HG02885 (cell line): ENCODE data around the gene WDR33.

Experiments used
- ATAC-seq: cut with Tn5 transposase; IDR thresholded peaks from one replicate; pipeline ENCODE4 v1.9.1; 2021; ENCODE audit warnings: mild to moderate bottlenecking; ENCODE audit not compliant: unreplicated experiment, poor library complexity

The WDR33 gene

DNA sequence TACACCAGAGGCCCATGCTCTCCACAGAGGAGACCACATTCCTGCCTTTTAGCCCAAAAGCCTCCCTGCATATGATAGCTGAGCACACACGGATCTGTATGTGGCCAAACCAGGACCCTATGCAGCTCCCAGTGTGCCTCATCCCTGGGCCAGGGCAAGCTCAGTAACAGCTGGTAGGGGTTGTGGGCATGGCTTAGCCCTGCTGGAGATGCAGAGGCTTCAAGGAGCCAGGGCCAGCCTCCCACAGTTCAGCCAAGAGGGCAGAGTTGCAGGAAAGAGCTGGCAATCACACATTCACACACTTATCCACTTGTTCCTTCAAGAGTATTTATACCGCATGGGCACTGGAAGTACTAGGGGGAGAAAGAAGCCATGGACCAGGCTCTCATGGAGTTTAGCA, 134.1 kb downstream of the WDR33 start:
- ATAC-seq: no peak

- no peak for ATAC-seq
Measured at GRCh38 chr2:127675331-127676261, 135.4 kb downstream of the WDR33 start, which contains the start of gene LIMS2. TSS of gene LIMS2 (minus strand) at chr2:127675530. CDS start at chr2:127675024, 506 bp downstream.

- no peak for ATAC-seq
Measured at GRCh38 chr2:127674241-127675209, 136.4 kb downstream of the WDR33 start.

GRCh38 chr2:127673291-127674069, 137.5 kb downstream of the WDR33 start:
- ATAC-seq: no peak

DNA sequence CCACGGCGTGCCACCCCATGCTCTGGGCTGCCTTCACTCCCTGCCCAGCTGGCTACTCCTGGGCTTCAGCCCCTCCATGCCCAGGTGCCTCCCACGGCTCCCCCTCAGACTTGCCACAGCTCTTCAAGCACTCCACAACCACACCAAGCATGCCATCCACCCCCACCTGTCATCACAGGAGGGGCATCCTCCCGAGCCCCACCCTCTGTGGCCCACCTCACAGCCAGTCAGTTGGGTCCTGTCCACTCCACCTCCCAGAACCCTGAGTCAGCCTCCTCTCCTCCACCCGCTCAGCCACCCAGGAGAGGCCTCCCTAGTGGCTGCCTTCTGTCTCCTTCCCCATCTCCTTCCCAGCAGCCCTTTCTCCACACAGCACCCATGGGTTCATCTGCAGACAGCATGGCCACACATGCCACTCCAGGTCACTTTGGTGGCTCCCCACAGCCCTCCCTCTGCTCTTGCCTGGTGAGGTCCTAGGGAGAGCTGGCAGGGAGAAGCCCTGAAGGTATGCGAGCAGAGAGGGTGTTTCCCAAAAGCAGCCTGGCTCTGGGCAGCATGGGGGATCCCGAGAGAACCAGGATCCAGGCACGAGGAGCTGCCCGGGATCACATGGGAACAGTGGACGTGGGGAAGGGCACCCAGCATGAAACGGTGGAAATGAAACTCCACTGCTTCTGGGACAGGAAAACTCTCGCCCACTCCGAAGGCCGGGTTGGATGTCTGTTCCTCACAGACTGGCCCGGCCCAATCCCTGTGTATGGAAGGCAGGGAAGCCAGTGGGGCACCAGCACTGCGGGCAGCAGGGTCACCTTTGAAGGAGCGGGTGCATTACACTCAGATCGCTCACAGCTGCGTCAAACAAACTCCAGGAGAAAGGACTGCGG, 138.4 kb downstream of the WDR33 start:
- no peak for ATAC-seq

- ATAC-seq: no peak
Measured at GRCh38 chr2:127671557-127672302, 139.2 kb downstream of the WDR33 start.

DNA sequence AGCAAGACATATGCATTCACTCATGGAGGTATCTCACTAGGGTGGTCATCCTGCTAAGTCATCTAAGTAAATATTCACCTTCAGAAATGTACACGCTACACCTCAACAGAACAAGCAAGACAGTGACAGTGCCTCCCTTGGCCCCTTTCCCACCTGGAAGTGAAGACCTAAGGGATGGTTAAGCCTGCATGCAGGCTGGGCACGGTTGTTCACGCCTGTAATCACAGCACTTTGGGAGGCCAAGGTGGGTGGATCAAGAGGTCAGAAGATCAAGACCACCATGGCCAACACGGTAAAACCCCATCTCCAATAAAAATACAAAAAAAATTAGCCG, 140.0 kb downstream of the WDR33 start:
- ATAC-seq: no peak

DNA sequence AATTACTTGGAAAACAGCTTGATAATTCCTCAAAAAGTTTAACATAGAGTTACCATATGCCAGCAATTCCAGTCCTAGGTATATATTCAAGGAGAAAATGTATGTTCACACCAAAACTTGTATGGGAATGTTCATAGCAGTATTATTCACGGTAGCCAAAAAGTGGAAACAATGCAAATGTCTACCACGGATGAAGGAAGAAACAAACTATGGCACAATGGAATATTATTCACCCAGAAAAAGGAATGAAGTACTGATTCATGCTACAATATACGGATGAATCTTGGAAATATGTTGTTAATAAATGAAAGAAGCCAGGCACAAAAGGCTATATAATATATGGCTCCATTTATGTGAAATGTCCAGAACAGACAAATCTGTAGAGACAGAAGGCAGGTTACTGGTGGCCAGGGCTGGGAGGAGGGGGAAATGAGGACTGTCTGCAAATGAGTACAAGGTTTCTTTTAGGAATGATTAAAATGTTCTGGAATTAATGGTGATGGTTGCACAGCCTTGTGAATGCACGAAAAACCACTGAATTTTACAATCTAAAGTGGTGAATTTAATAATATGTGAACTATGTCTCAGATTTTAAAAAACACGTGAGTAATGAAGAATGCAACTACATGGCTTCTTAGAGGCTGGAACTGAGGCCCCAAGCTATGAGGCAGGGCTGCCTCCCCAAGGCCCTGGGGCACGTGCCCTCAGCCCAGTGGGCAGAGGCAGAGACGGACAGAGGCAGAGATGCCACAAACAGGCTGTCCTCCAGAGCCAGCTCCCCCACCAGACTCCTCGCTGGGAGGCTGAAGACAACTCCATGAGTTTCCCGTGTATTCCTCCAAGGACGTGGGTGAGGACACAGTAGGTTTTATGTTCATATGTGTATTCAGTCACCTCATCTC, 140.7 kb downstream of the WDR33 start:
- ATAC-seq: no peak

- no peak for ATAC-seq
Measured at GRCh38 chr2:127669056-127669455, 141.9 kb downstream of the WDR33 start.

DNA sequence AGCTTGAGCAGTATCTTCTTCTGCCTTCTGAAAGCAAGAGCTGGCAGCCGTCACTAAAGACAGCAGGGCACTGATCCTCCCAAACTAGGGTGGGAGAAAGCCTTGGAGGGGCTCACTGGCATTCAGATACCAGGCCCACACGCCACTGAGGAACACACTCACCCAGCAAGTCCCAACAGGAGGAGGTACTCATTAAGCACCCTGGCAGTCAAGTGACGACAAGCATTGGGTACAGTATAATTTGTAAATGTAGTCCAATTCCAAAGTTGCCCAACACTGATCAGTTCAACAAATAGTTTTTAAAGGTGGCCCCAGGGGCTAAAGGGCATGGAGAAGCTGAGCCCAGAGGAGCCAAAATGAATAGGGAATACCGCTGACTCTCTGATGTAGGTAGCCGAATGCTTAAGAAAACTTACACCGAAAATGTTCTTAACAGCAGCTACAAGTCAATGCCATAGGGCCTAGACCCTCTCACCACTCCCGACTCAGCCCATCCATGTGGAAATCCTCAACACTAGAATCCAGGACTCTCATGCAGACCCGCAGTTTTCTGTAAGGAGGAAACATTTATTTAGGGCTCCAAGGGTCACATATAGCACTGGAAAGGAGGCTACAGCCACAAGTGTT, 145.6 kb downstream of the WDR33 start:
- ATAC-seq: no peak

DNA sequence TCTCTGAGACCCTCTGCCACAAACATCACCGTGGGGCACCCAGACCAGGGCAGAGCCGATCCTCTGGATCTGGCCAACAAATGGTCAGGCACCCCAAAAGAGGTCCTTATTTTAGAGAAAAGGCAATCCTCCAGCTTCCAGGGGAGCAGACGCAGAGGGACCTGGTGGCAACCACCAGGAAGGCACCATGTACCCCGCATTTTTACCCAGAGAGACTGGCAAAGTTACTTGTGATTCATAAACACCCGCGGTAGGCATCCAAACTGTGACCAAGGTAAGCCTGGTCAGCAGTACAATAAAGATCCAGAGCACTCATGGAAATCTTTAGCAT, 146.1 kb downstream of the WDR33 start:
- ATAC-seq: no peak

DNA sequence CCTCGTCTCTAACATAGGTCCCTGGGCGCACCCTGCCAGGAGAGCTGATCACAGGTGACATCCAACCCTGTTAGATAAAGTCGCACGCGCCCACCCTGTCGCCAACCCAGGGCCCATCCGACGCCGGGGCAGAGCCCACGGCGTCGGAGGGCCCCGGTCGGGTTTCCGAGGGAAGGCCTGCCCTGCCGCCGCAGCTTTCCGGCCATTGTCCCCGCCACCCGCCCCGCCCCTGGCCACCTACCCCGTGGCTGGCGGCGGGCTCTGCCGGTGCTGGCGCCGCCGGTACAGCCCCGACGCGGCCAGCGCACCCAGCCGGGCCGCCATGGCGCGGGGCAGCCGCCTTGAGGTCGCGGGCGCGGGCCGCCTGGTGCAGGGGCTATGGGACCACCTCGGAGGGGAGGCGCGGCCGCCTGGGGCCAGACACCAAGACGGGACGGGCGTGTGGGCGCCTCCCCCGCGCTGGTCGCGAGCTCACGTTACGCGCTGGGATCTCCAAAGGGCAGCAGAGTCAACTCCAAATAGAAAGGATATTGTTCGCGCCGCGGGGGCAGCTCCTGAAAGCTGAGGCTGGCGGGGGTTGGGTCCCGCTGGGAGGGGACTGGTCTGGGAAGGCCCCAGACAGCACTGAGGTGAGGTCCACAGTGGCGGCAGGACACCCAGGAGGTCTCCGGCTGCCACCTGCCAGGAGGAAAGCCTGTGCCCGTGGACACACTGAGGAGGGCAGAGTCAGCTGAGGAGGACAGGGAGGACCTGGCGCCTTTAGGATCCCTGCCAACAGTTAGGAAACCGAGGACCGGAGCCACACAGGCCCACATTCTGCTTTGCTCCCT, 146.7 kb downstream of the WDR33 start:
- ATAC-seq: no peak

DNA sequence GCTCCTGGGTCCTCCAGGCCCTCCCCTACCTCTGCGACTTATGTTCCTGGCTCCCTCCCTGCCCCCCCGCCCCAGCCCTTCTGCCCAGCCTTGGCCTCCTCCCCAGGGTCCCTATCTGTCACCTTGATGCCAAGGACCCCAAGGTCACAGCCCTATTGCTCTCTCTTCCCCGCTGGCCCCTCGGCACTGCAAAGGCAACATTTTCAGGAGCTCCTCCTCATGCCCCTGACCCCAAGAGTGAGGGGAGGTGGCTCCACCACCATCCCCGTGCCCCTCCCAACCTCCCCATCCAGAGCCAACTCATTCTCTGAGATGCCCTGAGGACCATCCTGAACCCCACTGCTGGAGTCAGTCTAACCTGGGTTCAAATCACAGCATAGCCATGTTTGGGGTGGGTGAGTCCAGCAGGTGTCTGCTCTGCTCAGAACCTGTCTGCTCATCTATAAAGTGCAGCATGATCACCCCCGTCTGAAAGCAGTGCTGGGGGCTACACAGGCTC, 147.4 kb downstream of the WDR33 start:
- ATAC-seq: no peak

- no peak for ATAC-seq
Measured at GRCh38 chr2:127662937-127663565, 147.9 kb downstream of the WDR33 start.

DNA sequence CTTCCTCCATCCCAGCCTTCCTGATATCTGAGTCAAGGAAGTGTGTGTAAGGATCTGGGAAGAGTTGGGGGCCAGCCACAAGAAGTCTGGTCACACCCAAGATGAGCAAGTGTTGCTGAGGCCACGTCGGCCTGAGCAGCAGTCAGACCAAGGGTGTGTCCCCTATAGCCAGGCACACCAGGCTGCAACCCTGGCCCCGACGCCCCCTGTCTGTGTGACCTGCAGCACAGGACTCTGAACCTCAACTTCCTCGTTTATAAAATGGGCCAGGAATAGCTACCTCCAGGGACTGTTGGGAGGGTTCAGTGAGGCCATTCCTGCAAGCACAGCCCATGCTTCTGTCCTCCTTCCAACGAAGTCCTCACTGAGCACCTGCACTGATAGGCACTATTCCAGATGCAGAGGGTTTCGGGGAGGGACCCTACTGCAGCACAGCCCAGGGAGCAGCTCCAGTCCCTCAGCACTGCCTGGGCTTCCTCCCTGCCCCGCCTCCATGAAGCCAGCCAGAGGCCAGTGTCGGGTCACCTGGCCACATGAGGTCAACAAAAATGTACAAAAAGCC, 148.9 kb downstream of the WDR33 start:
- ATAC-seq: no peak
